HUES64 (cell line): Measurements from ENCODE around the gene PAK5.

Source experiments
- H3K27ac ChIP-seq: 2 replicates; pipeline ENCODE4 v1.7.0; 2013; ENCODE audit warnings: low read depth, low read length, inconsistent platforms
- H3K27me3 ChIP-seq: 2 replicates; pipeline ENCODE4 v1.6.1; 2013; ENCODE audit warnings: mild to moderate bottlenecking, low read length; ENCODE audit not compliant: insufficient read depth
- H3K36me3 ChIP-seq: 2 replicates; pipeline ENCODE4 v1.6.1; 2013; ENCODE audit warnings: mild to moderate bottlenecking, low read length; ENCODE audit not compliant: insufficient read depth
- H3K4me1 ChIP-seq: 2 replicates; pipeline ENCODE4 v1.6.1; 2013; ENCODE audit warnings: mild to moderate bottlenecking, low read length, moderate library complexity; ENCODE audit not compliant: insufficient read depth
- H3K4me3 ChIP-seq: 2 replicates; pipeline ENCODE4 v1.5.1; 2013; ENCODE audit warnings: mild to moderate bottlenecking, low read length, moderate library complexity
- H3K9ac ChIP-seq: 2 replicates; pipeline ENCODE4 v1.6.1; 2013; ENCODE audit warnings: mild to moderate bottlenecking, low read depth, low read length
- H3K9me3 ChIP-seq: 2 replicates; pipeline ENCODE4 v1.6.1; 2013; ENCODE audit warnings: low read depth, low read length; ENCODE audit not compliant: insufficient read depth
- whole genome bisulfite sequencing: fragments of 150-250, 120-280 bp; methylation state at CpG from one replicate; pipeline ENCODE4 v1.1.7; 2013; ENCODE audit warnings: missing lambda C conversion rate; 5-methylcytosine and 5-hydroxymethylcytosine counted together

The PAK5 gene

GRCh38 chr20:9518576-9519175 lies 320.2 kb downstream of the PAK5 start:
- Histone ChIP-seq H3K36me3 (no peaks in the 10 kb centered on the region), H3K27ac (no peak overlapping the region), H3K4me3 (no peak overlapping the region), H3K4me1 (peaks cover 57% of the 10 kb centered on the region), H3K9me3 (no peaks in the 10 kb centered on the region), H3K27me3 (peaks cover 75% of the 10 kb centered on the region), H3K9ac (no peak overlapping the region)
- 18% methylated on average over 7 of the region's 8 CpGs for WGBS

GRCh38 chr20:9517297-9518162 lies 321.3 kb downstream of the PAK5 start:
- WGBS, result 86% methylated on average over 8 of the region's 8 CpGs
- no peak overlapping the region for H3K27ac ChIP-seq

GRCh38 chr20:9516234-9516871 lies 322.5 kb downstream of the PAK5 start:
- no peaks in the 10 kb centered on the region for H3K9me3 ChIP-seq
- H3K27me3 ChIP-seq, result peaks cover 98% of the 10 kb centered on the region
- peak overlapping the region; percentile 63 for H3K4me3 ChIP-seq
- H3K27ac ChIP-seq, result no peak overlapping the region
- H3K4me1 ChIP-seq, result peaks cover 57% of the 10 kb centered on the region
- 28% methylated on average over 28 of the region's 28 CpGs for WGBS
- H3K9ac ChIP-seq, result no peak overlapping the region
- H3K36me3 ChIP-seq, result no peaks in the 10 kb centered on the region

More at GRCh38 chr20:9517297-9518162, 321.3 kb downstream of the PAK5 start:
- Histone ChIP-seq H3K27me3 (peaks cover 86% of the 10 kb centered on the region), H3K9me3 (no peaks in the 10 kb centered on the region), H3K4me1 (peaks cover 59% of the 10 kb centered on the region), H3K36me3 (no peaks in the 10 kb centered on the region), H3K9ac (no peak overlapping the region), H3K4me3 (no peak overlapping the region)

GRCh38 chr20:9515741-9516233 lies 323.1 kb downstream of the PAK5 start:
- H3K9me3 ChIP-seq, result no peaks in the 10 kb centered on the region
- H3K36me3 ChIP-seq, result no peaks in the 10 kb centered on the region
- H3K27ac ChIP-seq, result no peak overlapping the region
- H3K9ac ChIP-seq, result no peak overlapping the region
- peak overlapping the region; percentile 63 for H3K4me3 ChIP-seq
- H3K4me1 ChIP-seq, result peaks cover 52% of the 10 kb centered on the region
- WGBS, result 2% methylated on average over 38 of the region's 38 CpGs
- peaks cover 100% of the 10 kb centered on the region for H3K27me3 ChIP-seq

- peaks cover 100% of the 10 kb centered on the region for H3K27me3 ChIP-seq
- 14% methylated on average over 13 of the region's 13 CpGs for WGBS
- no peak overlapping the region for H3K27ac ChIP-seq
- no peaks in the 10 kb centered on the region for H3K36me3 ChIP-seq
- H3K9ac ChIP-seq, result no peak overlapping the region
- peak overlapping the region; percentile 63 for H3K4me3 ChIP-seq
- no peaks in the 10 kb centered on the region for H3K9me3 ChIP-seq
- H3K4me1 ChIP-seq, result peaks cover 46% of the 10 kb centered on the region
Observed at GRCh38 chr20:9515214-9515585, 323.7 kb downstream of the PAK5 start.

GRCh38 chr20:9514461-9515213 lies 324.2 kb downstream of the PAK5 start, which contains the start of gene LAMP5:
Gene LAMP5 (plus strand): TSS chr20:9514590. CDS start chr20:9514853, 263 bp downstream.
- no peak within 1 kb of the TSS for H3K27ac ChIP-seq
- H3K36me3 ChIP-seq, result no peaks in the 10 kb centered on the region
- peak within 1 kb of the TSS; percentile 63 for H3K4me3 ChIP-seq
- peaks cover 40% of the 10 kb centered on the region for H3K4me1 ChIP-seq
- WGBS, result under 1% methylated on average over 38 of the region's 38 CpGs
- H3K9ac ChIP-seq, result no peak within 1 kb of the TSS
- H3K9me3 ChIP-seq, result no peaks in the 10 kb centered on the region
- peaks cover 100% of the 10 kb centered on the region for H3K27me3 ChIP-seq

GRCh38 chr20:9514072-9514460 lies 324.8 kb downstream of the PAK5 start:
- Histone ChIP-seq H3K4me3 (peak overlapping the region; percentile 63), H3K9me3 (no peaks in the 10 kb centered on the region), H3K9ac (no peak overlapping the region), H3K27ac (no peak overlapping the region), H3K27me3 (peaks cover 100% of the 10 kb centered on the region), H3K4me1 (peaks cover 35% of the 10 kb centered on the region), H3K36me3 (no peaks in the 10 kb centered on the region)
- 8% methylated on average over 9 of the region's 9 CpGs for WGBS

- Histone ChIP-seq H3K9me3 (no peaks in the 10 kb centered on the region), H3K9ac (no peak overlapping the region), H3K27me3 (peaks cover 100% of the 10 kb centered on the region), H3K4me1 (peaks cover 14% of the 10 kb centered on the region), H3K36me3 (no peaks in the 10 kb centered on the region), H3K27ac (no peak overlapping the region), H3K4me3 (no peak overlapping the region)
- 92% methylated on average over 5 of the region's 5 CpGs for WGBS
Observed at GRCh38 chr20:9510911-9511310, 328.0 kb downstream of the PAK5 start.

- WGBS, result 93% methylated on average over 4 of the region's 4 CpGs
- no peaks in the 10 kb centered on the region for H3K36me3 ChIP-seq
- no peak overlapping the region for H3K4me3 ChIP-seq
- H3K9me3 ChIP-seq, result no peaks in the 10 kb centered on the region
- H3K27ac ChIP-seq, result no peak overlapping the region
- H3K4me1 ChIP-seq, result peaks cover 12% of the 10 kb centered on the region
- H3K27me3 ChIP-seq, result peaks cover 100% of the 10 kb centered on the region
- no peak overlapping the region for H3K9ac ChIP-seq
Observed at GRCh38 chr20:9509246-9509645, 329.6 kb downstream of the PAK5 start.

GRCh38 chr20:9508696-9509178 lies 330.1 kb downstream of the PAK5 start:
- Histone ChIP-seq H3K9ac (no peak overlapping the region), H3K9me3 (no peaks in the 10 kb centered on the region), H3K27me3 (peaks cover 99% of the 10 kb centered on the region), H3K36me3 (no peaks in the 10 kb centered on the region), H3K4me1 (peaks cover 14% of the 10 kb centered on the region), H3K4me3 (peak overlapping the region; percentile 29), H3K27ac (no peak overlapping the region)
- WGBS, result 96% methylated on average over 30 of the region's 30 CpGs
